ENCODE measurements around the gene MYO16.

GRCh38 chr13:108925070-108925469 lies 295.7 kb downstream of the MYO16 start:
- TF ChIP-seq CTCF (IDR thresholded peaks at IDR 0.05) (no peak), POLR2A (IDR thresholded peaks at IDR 0.05) (no peak)
